BLaER1 treated with 17β-estradiol and CSF1 and Interleukin-3, amounts not matched to agents 10 nM and 100 nM (cell line): ENCODE data around the gene PRR23E.

Source experiments
- H3K27ac ChIP-seq, 11 experiments: shearing (Covaris generic); formaldehyde crosslinking; 2 replicates each; pipeline ENCODE4 v1.8.1; 2022
- H3K27me3 ChIP-seq, 11 experiments: shearing (Covaris generic); formaldehyde crosslinking; 2 replicates each; pipeline ENCODE4 v1.8.1; 2022
- H3K36me3 ChIP-seq, 11 experiments: shearing (Covaris generic); formaldehyde crosslinking; 2 replicates each; pipeline ENCODE4 v1.8.1; 2022
- H3K4me1 ChIP-seq, 10 experiments: shearing (Covaris generic); formaldehyde crosslinking; 2 replicates each; pipeline ENCODE4 v1.8.1; 2022
- H3K4me2 ChIP-seq, 11 experiments: shearing (Covaris generic); formaldehyde crosslinking; 2 replicates each; pipeline ENCODE4 v1.8.1; 2022
- H3K4me3 ChIP-seq, 10 experiments: shearing (Covaris generic); formaldehyde crosslinking; 2 replicates each; pipeline ENCODE4 v1.8.1; 2022
- H3K9ac ChIP-seq, 11 experiments: shearing (Covaris generic); formaldehyde crosslinking; 2 replicates each; pipeline ENCODE4 v1.8.1; 2022
- H3K9me3 ChIP-seq, 11 experiments: shearing (Covaris generic); formaldehyde crosslinking; replicated peaks in 1 of 11; 2 replicates each; pipeline ENCODE4 v1.8.1; 2022
- H4K20me1 ChIP-seq, 11 experiments: shearing (Covaris generic); formaldehyde crosslinking; 2 replicates each; pipeline ENCODE4 v1.8.1; 2022
- Cebpa-rat ChIP-seq, 11 experiments: shearing (Covaris generic); IDR thresholded peaks; 2 replicates each; pipeline ENCODE4 v1.8.1; 2022

The PRR23E gene

DNA sequence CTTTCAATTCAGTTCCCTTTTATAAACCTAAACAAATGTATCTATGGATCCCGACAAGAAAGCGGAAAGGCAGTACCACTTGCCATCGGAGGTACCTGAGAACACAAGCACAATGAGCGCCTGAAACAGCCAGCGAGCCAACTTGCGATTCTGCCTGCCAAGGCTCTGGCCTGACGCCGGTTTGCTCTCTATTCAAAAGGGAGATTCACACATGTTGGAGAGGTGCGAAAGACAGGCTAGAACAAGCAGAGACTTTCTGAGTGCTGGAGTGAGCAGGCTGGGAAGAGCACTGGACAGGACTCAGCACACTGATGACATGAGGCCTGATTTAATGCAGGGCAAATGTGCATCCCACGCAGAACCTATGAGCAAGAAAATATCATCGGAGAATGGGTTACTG, 17.7 kb upstream of the PRR23E start:
- no peak overlapping the region for H3K9ac ChIP-seq
- no peaks in the 10 kb centered on the region for H3K27me3 ChIP-seq
- peaks cover 7 to 14% (median 12%) of the 10 kb centered on the region in 10 experiments; a peak in 17 of 20 replicates for H3K4me1 ChIP-seq
- no peak overlapping the region for H3K4me3 ChIP-seq
- peaks cover 19 to 38% (median 28%) of the 10 kb centered on the region in 11 experiments for H3K9me3 ChIP-seq
- peaks cover 0 to 26% (median 0%) of the 10 kb centered on the region in 11 experiments; a peak in 7 of 22 replicates for H4K20me1 ChIP-seq
- H3K4me2 ChIP-seq = no peak overlapping the region
- no peak for TF ChIP-seq Cebpa-rat (IDR thresholded peaks at IDR 0.05)
- no peak overlapping the region for H3K27ac ChIP-seq
- H3K36me3 ChIP-seq = no peaks in the 10 kb centered on the region; a peak in 1 of 22 replicates

DNA sequence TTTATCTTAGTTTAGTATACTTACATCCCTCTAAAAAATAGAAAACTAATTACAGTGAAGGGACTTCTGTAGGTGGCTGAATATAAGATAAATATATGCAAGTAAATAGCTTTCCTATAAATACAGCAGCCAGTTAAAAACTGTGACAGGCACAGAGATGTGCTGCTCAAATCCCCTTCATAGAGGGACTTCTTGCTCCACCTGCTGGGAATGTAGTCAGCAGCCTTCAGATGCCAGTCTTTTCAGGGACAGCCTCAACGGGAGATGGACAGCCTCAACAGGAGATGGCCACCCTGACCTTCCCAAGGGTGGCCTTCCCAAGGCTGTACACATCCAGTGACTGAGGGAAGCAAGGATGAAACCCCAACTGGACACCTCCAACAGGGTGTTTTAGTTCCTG, 15.7 kb upstream of the PRR23E start:
- no peak overlapping the region for H3K4me3 ChIP-seq
- no peak overlapping the region for H3K27ac ChIP-seq
- H3K4me2 ChIP-seq = no peak overlapping the region
- no peak for TF ChIP-seq Cebpa-rat (IDR thresholded peaks at IDR 0.05)
- H4K20me1 ChIP-seq = peaks cover 0 to 21% (median 0%) of the 10 kb centered on the region in 11 experiments; a peak in 6 of 22 replicates
- peaks cover 19 to 39% (median 28%) of the 10 kb centered on the region in 11 experiments for H3K9me3 ChIP-seq
- H3K36me3 ChIP-seq = no peaks in the 10 kb centered on the region; a peak in 1 of 22 replicates
- no peaks in the 10 kb centered on the region for H3K27me3 ChIP-seq
- H3K9ac ChIP-seq = no peak overlapping the region
- peaks cover 7 to 11% (median 10%) of the 10 kb centered on the region in 10 experiments; a peak in 17 of 20 replicates for H3K4me1 ChIP-seq

DNA sequence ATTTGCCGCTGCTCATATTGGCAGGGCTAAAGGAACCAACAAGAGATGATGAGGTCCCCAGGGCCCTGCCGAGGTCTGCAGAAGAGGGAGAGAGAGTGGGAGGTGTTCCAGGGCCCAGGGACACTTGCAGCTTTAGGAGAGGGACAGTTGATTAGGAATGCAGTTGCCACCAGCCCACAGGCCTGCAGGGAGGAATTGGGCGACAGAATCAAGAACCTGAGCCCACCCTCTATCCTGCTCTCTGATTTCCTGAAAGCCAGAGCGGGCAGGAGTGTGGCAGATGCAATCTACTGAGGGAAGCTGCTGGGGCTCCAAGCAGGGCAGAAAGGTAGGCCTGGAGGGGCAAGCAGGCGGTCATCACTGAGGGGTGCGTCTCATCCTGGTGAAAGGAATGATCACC, 12.1 kb upstream of the PRR23E start:
- Histone ChIP-seq H3K4me1 (no peaks in the 10 kb centered on the region), H3K4me3 (no peak overlapping the region), H3K4me2 (no peak overlapping the region), H3K27ac (no peak overlapping the region), H3K27me3 (no peaks in the 10 kb centered on the region), H3K36me3 (no peaks in the 10 kb centered on the region; a peak in 1 of 22 replicates), H3K9ac (no peak overlapping the region), H3K9me3 (peaks cover 19 to 39% (median 28%) of the 10 kb centered on the region in 11 experiments), H4K20me1 (no peaks in the 10 kb centered on the region; a peak in 2 of 22 replicates)
- no peak for TF ChIP-seq Cebpa-rat (IDR thresholded peaks at IDR 0.05)

- H3K27ac ChIP-seq = no peak overlapping the region
- H3K4me1 ChIP-seq = no peaks in the 10 kb centered on the region
- H3K4me2 ChIP-seq = no peak overlapping the region
- peaks cover 15 to 29% (median 25%) of the 10 kb centered on the region in 11 experiments for H3K9me3 ChIP-seq
- H4K20me1 ChIP-seq = no peaks in the 10 kb centered on the region; a peak in 2 of 22 replicates
- no peak overlapping the region for H3K9ac ChIP-seq
- H3K4me3 ChIP-seq = no peak overlapping the region
- H3K36me3 ChIP-seq = no peaks in the 10 kb centered on the region; a peak in 1 of 22 replicates
- H3K27me3 ChIP-seq = no peaks in the 10 kb centered on the region
- TF ChIP-seq Cebpa-rat (IDR thresholded peaks at IDR 0.05) = no peak
Observed at GRCh38 chr3:127182431-127182830, 10.5 kb upstream of the PRR23E start.

GRCh38 chr3:127182848-127183714, 9.8 kb upstream of the PRR23E start:
- H3K27ac ChIP-seq = no peak overlapping the region

GRCh38 chr3:127183931-127184869, 8.7 kb upstream of the PRR23E start:
- no peak overlapping the region for H3K9ac ChIP-seq
- H3K4me3 ChIP-seq = no peak overlapping the region
- no peak overlapping the region for H3K27ac ChIP-seq
- peaks cover 7 to 14% (median 11%) of the 10 kb centered on the region in 11 experiments for H3K9me3 ChIP-seq
- no peaks in the 10 kb centered on the region for H3K27me3 ChIP-seq
- no peaks in the 10 kb centered on the region; a peak in 2 of 22 replicates for H4K20me1 ChIP-seq
- no peaks in the 10 kb centered on the region for H3K4me1 ChIP-seq
- H3K36me3 ChIP-seq = no peaks in the 10 kb centered on the region; a peak in 1 of 22 replicates
- no peak overlapping the region for H3K4me2 ChIP-seq
- no peak for TF ChIP-seq Cebpa-rat (IDR thresholded peaks at IDR 0.05)

More at GRCh38 chr3:127182848-127183714, 9.8 kb upstream of the PRR23E start:
- no peak overlapping the region for H3K9ac ChIP-seq
- H3K4me3 ChIP-seq = no peak overlapping the region
- no peaks in the 10 kb centered on the region; a peak in 2 of 22 replicates for H4K20me1 ChIP-seq
- no peak overlapping the region for H3K4me2 ChIP-seq
- no peaks in the 10 kb centered on the region for H3K4me1 ChIP-seq
- H3K9me3 ChIP-seq = peaks cover 13 to 25% (median 21%) of the 10 kb centered on the region in 11 experiments
- H3K36me3 ChIP-seq = no peaks in the 10 kb centered on the region; a peak in 1 of 22 replicates
- no peak for TF ChIP-seq Cebpa-rat (IDR thresholded peaks at IDR 0.05)
- H3K27me3 ChIP-seq = no peaks in the 10 kb centered on the region

DNA sequence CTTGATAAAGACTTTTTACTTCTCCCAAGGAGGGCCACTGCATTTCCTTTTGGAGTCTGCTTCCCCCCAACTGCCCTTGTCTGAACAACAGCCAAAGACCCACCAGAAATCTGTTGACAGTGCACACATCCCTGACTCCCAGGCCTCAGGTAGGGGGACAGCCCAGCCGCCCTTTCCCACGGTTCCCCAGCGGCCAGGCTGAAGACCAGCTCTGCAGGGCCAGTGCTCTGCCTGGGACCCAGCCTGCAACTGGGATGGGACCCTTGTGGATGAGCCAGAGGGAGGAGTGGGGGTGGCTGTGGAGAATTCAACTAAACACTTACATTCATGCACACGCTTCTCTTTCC, 8.1 kb upstream of the PRR23E start:
- H3K27ac ChIP-seq = no peak overlapping the region
- no peak overlapping the region for H3K4me2 ChIP-seq
- H3K36me3 ChIP-seq = no peaks in the 10 kb centered on the region
- H3K4me1 ChIP-seq = no peaks in the 10 kb centered on the region
- no peaks in the 10 kb centered on the region for H3K27me3 ChIP-seq
- H3K9me3 ChIP-seq = peaks cover under 1 to 7% (median 5%) of the 10 kb centered on the region in 11 experiments; a peak in 19 of 22 replicates
- H3K9ac ChIP-seq = no peak overlapping the region
- H3K4me3 ChIP-seq = no peak overlapping the region
- no peaks in the 10 kb centered on the region; a peak in 2 of 22 replicates for H4K20me1 ChIP-seq
- TF ChIP-seq Cebpa-rat (IDR thresholded peaks at IDR 0.05) = no peak

GRCh38 chr3:127185268-127185667, 7.7 kb upstream of the PRR23E start:
- no peaks in the 10 kb centered on the region; a peak in 2 of 22 replicates for H4K20me1 ChIP-seq
- no peaks in the 10 kb centered on the region for H3K4me1 ChIP-seq
- H3K27me3 ChIP-seq = no peaks in the 10 kb centered on the region
- H3K4me2 ChIP-seq = no peak overlapping the region
- no peak for TF ChIP-seq Cebpa-rat (IDR thresholded peaks at IDR 0.05)
- H3K9ac ChIP-seq = no peak overlapping the region
- H3K36me3 ChIP-seq = no peaks in the 10 kb centered on the region
- no peak overlapping the region for H3K4me3 ChIP-seq
- peaks cover 0 to 6% (median 3%) of the 10 kb centered on the region in 11 experiments; a peak in 7 of 22 replicates for H3K9me3 ChIP-seq
- no peak overlapping the region for H3K27ac ChIP-seq
